GM19193 (cell line): Measurements from ENCODE around the gene CCDC12.
A peak's percentile ranks its signal among the peaks of the same experiment; 100 is the strongest.

Source experiments
- POLR2A ChIP-seq: IDR thresholded peaks from 4 replicates; pipeline ENCODE4 v1.6.1; 2011; ENCODE audit not compliant: insufficient read depth, insufficient read length; ENCODE audit errors: extremely low read depth

The CCDC12 gene

GRCh38 chr3:47010111-47010712, 33.7 kb upstream of the CCDC12 start:
- no peak for TF ChIP-seq POLR2A

GRCh38 chr3:47009225-47010110, 32.9 kb upstream of the CCDC12 start:
- TF ChIP-seq POLR2A, result peak; percentile 75

- TF ChIP-seq POLR2A, result no peak
Measured at GRCh38 chr3:47008851-47009224, 32.3 kb upstream of the CCDC12 start.

- no peak for TF ChIP-seq POLR2A
Measured at GRCh38 chr3:47008234-47008796, 31.8 kb upstream of the CCDC12 start.

GRCh38 chr3:47007482-47008233, 31.1 kb upstream of the CCDC12 start:
- no peak for TF ChIP-seq POLR2A

- TF ChIP-seq POLR2A, result no peak
Measured at GRCh38 chr3:47007001-47007400, 30.5 kb upstream of the CCDC12 start.

- no peak for TF ChIP-seq POLR2A
Measured at GRCh38 chr3:47006145-47006651, 29.7 kb upstream of the CCDC12 start.

- no peak for TF ChIP-seq POLR2A
Measured at GRCh38 chr3:47005212-47006144, 28.9 kb upstream of the CCDC12 start.

GRCh38 chr3:47004369-47005211, 28.0 kb upstream of the CCDC12 start:
- TF ChIP-seq POLR2A, result no peak

- no peak for TF ChIP-seq POLR2A
Measured at GRCh38 chr3:47003461-47004368, 27.2 kb upstream of the CCDC12 start.

GRCh38 chr3:47003056-47003410, 26.5 kb upstream of the CCDC12 start:
- no peak for TF ChIP-seq POLR2A
